HEK293 (cell line): Measurements from ENCODE around the gene SLC38A7.

Source experiments
- PATZ1 ChIP-seq: fragments of 450-650 bp; formaldehyde crosslinking; IDR thresholded peaks from 2 replicates; pipeline ENCODE4 v1.5.1; 2016; ENCODE audit warnings: missing biosample characterization, missing genetic modification characterization
- SP3 ChIP-seq: fragments of 450-650 bp; formaldehyde crosslinking; IDR thresholded peaks from 2 replicates; pipeline ENCODE4 v1.5.1; 2016; ENCODE audit warnings: missing biosample characterization, missing genetic modification characterization
- WT1 ChIP-seq: fragments of 450-650 bp; formaldehyde crosslinking; IDR thresholded peaks from 2 replicates; pipeline ENCODE4 v1.5.1; 2016; ENCODE audit warnings: missing biosample characterization, missing genetic modification characterization
- ZBTB17 ChIP-seq: fragments of 450-650 bp; formaldehyde crosslinking; IDR thresholded peaks from 2 replicates; pipeline ENCODE4 v1.5.1; 2016; ENCODE audit warnings: missing biosample characterization, missing genetic modification characterization
- ZBTB6 ChIP-seq: fragments of 450-650 bp; formaldehyde crosslinking; IDR thresholded peaks from 2 replicates; pipeline ENCODE4 v1.5.1; 2017; ENCODE audit warnings: missing biosample characterization, missing genetic modification characterization
- ZBTB8A ChIP-seq: fragments of 450-650 bp; formaldehyde crosslinking; IDR thresholded peaks from 2 replicates; pipeline ENCODE4 v1.5.1; 2016; ENCODE audit warnings: missing biosample characterization, missing genetic modification characterization
- ZFP3 ChIP-seq: fragments of 450-650 bp; formaldehyde crosslinking; IDR thresholded peaks from 2 replicates; pipeline ENCODE4 v1.5.1; 2016; ENCODE audit warnings: low read depth, missing biosample characterization, missing genetic modification characterization
- ZFP37 ChIP-seq: fragments of 450-650 bp; formaldehyde crosslinking; IDR thresholded peaks from 2 replicates; pipeline ENCODE4 v1.5.1; 2016; ENCODE audit warnings: missing biosample characterization, missing genetic modification characterization
- ZNF10 ChIP-seq: fragments of 450-650 bp; formaldehyde crosslinking; IDR thresholded peaks from 2 replicates; pipeline ENCODE4 v1.5.1; 2017; ENCODE audit warnings: missing biosample characterization, missing genetic modification characterization
- ZNF133 ChIP-seq: fragments of 450-650 bp; formaldehyde crosslinking; IDR thresholded peaks from 2 replicates; pipeline ENCODE4 v1.5.1; 2016; ENCODE audit warnings: missing biosample characterization, missing genetic modification characterization
- ZNF174 ChIP-seq: fragments of 450-650 bp; formaldehyde crosslinking; IDR thresholded peaks from 2 replicates; pipeline ENCODE4 v1.5.0; 2017; ENCODE audit warnings: missing biosample characterization, mild to moderate bottlenecking, missing genetic modification characterization
- ZNF248 ChIP-seq: fragments of 450-650 bp; formaldehyde crosslinking; IDR thresholded peaks from 2 replicates; pipeline ENCODE4 v1.5.1; 2017; ENCODE audit warnings: missing biosample characterization, missing genetic modification characterization
- ZNF280D ChIP-seq: fragments of 450-650 bp; formaldehyde crosslinking; IDR thresholded peaks from 2 replicates; pipeline ENCODE4 v1.5.1; 2016; ENCODE audit warnings: missing biosample characterization, missing genetic modification characterization
- ZNF404 ChIP-seq: fragments of 450-650 bp; formaldehyde crosslinking; IDR thresholded peaks from 2 replicates; pipeline ENCODE4 v1.5.1; 2017; ENCODE audit warnings: missing biosample characterization, missing genetic modification characterization
- ZNF433 ChIP-seq: fragments of 450-650 bp; formaldehyde crosslinking; IDR thresholded peaks from 2 replicates; pipeline ENCODE4 v1.5.1; 2016; ENCODE audit warnings: missing biosample characterization, missing genetic modification characterization, low read depth
- ZNF510 ChIP-seq: fragments of 450-650 bp; formaldehyde crosslinking; IDR thresholded peaks from 2 replicates; pipeline ENCODE4 v1.5.1; 2018; ENCODE audit warnings: mild to moderate bottlenecking, missing genetic modification characterization, missing biosample characterization; ENCODE audit not compliant: insufficient replicate concordance
- ZNF521 ChIP-seq: fragments of 450-650 bp; formaldehyde crosslinking; IDR thresholded peaks from 2 replicates; pipeline ENCODE4 v1.5.1; 2017; ENCODE audit warnings: missing biosample characterization, mild to moderate bottlenecking, missing genetic modification characterization
- ZNF600 ChIP-seq: fragments of 450-650 bp; formaldehyde crosslinking; IDR thresholded peaks from 2 replicates; pipeline ENCODE4 v1.5.1; 2016; ENCODE audit warnings: missing biosample characterization, missing genetic modification characterization
- ZNF664 ChIP-seq: fragments of 450-650 bp; formaldehyde crosslinking; IDR thresholded peaks from 2 replicates; pipeline ENCODE4 v1.5.1; 2016; ENCODE audit warnings: missing biosample characterization, missing genetic modification characterization
- ZNF692 ChIP-seq: fragments of 450-650 bp; formaldehyde crosslinking; IDR thresholded peaks from 2 replicates; pipeline ENCODE4 v1.5.1; 2016; ENCODE audit warnings: missing biosample characterization, missing genetic modification characterization
- ZNF701 ChIP-seq: fragments of 450-650 bp; formaldehyde crosslinking; IDR thresholded peaks from 2 replicates; pipeline ENCODE4 v1.5.1; 2016; ENCODE audit warnings: missing biosample characterization, missing genetic modification characterization
- ZNF777 ChIP-seq: fragments of 450-650 bp; formaldehyde crosslinking; IDR thresholded peaks from 2 replicates; pipeline ENCODE4 v1.5.1; 2017; ENCODE audit warnings: missing biosample characterization, missing genetic modification characterization, borderline replicate concordance
- ZSCAN30 ChIP-seq: fragments of 450-650 bp; IDR thresholded peaks from 2 replicates; pipeline ENCODE4 v1.5.1; 2018; ENCODE audit warnings: missing biosample characterization, mild to moderate bottlenecking, missing genetic modification characterization, moderate library complexity
- TF ChIP-seq, protein P1 (sequence below): fragments of 450-650 bp; formaldehyde crosslinking; IDR thresholded peaks from 2 replicates; pipeline ENCODE4 v1.5.1; 2017; ENCODE audit warnings: missing biosample characterization, missing genetic modification characterization
- TF ChIP-seq, protein P2 (sequence below): fragments of 450-650 bp; formaldehyde crosslinking; IDR thresholded peaks from 2 replicates; pipeline ENCODE4 v1.5.1; 2017; ENCODE audit warnings: missing biosample characterization, missing genetic modification characterization
- TF ChIP-seq, protein P3 (sequence below): fragments of 450-650 bp; formaldehyde crosslinking; IDR thresholded peaks from 2 replicates; pipeline ENCODE4 v1.5.1; 2017; ENCODE audit warnings: missing biosample characterization, mild to moderate bottlenecking, missing genetic modification characterization, moderate library complexity

Gene SLC38A7

GRCh38 chr16:58629733-58630640 lies 54.6 kb downstream of the SLC38A7 start, which contains the start of gene CNOT1 (continued):
- TF ChIP-seq WT1 (tag by site-specific recombination) (no peak), ZNF404 (tag by site-specific recombination) (no peak), ZNF701 (no peak), ZFP37 (tag by site-specific recombination) (no peak), ZSCAN30 (tag by site-specific recombination) (no peak), ZNF433 (tag by site-specific recombination) (no peak), ZNF600 (tag by site-specific recombination) (peak; percentile 40; the same call in 1 of the 2 replicates), ZNF280D (no peak), ZNF174 (tag by site-specific recombination) (no peak), ZBTB8A (tag by site-specific recombination) (0 out of 2 replicates have a peak, but pooled peaks have one; percentile 37), ZFP3 (no peak), ZNF248 (no peak), ZNF777 (tag by site-specific recombination) (no peak; the same call in 1 of the 2 replicates), ZBTB17 (tag by site-specific recombination) (peak; percentile 98), ZNF692 (tag by site-specific recombination) (peak; percentile 83), SP3 (tag by site-specific recombination) (peak; percentile 79), ZNF10 (tag by site-specific recombination) (0 out of 2 replicates have a peak, but pooled peaks have one; percentile 42), ZBTB6 (tag by site-specific recombination) (no peak), PATZ1 (tag by site-specific recombination) (peak; percentile 89), ZNF133 (tag by site-specific recombination) (no peak), ZNF510 (no peak), ZNF521 (no peak), ZNF664 (tag by site-specific recombination) (no peak)
- TF ChIP-seq, protein P1, sequence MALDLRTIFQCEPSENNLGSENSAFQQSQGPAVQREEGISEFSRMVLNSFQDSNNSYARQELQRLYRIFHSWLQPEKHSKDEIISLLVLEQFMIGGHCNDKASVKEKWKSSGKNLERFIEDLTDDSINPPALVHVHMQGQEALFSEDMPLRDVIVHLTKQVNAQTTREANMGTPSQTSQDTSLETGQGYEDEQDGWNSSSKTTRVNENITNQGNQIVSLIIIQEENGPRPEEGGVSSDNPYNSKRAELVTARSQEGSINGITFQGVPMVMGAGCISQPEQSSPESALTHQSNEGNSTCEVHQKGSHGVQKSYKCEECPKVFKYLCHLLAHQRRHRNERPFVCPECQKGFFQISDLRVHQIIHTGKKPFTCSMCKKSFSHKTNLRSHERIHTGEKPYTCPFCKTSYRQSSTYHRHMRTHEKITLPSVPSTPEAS = no peak
- TF ChIP-seq, protein P2, sequence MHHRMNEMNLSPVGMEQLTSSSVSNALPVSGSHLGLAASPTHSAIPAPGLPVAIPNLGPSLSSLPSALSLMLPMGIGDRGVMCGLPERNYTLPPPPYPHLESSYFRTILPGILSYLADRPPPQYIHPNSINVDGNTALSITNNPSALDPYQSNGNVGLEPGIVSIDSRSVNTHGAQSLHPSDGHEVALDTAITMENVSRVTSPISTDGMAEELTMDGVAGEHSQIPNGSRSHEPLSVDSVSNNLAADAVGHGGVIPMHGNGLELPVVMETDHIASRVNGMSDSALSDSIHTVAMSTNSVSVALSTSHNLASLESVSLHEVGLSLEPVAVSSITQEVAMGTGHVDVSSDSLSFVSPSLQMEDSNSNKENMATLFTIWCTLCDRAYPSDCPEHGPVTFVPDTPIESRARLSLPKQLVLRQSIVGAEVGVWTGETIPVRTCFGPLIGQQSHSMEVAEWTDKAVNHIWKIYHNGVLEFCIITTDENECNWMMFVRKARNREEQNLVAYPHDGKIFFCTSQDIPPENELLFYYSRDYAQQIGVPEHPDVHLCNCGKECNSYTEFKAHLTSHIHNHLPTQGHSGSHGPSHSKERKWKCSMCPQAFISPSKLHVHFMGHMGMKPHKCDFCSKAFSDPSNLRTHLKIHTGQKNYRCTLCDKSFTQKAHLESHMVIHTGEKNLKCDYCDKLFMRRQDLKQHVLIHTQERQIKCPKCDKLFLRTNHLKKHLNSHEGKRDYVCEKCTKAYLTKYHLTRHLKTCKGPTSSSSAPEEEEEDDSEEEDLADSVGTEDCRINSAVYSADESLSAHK (tag by site-specific recombination) = peak; percentile 17; the same call in 1 of the 2 replicates
- TF ChIP-seq, protein P3, sequence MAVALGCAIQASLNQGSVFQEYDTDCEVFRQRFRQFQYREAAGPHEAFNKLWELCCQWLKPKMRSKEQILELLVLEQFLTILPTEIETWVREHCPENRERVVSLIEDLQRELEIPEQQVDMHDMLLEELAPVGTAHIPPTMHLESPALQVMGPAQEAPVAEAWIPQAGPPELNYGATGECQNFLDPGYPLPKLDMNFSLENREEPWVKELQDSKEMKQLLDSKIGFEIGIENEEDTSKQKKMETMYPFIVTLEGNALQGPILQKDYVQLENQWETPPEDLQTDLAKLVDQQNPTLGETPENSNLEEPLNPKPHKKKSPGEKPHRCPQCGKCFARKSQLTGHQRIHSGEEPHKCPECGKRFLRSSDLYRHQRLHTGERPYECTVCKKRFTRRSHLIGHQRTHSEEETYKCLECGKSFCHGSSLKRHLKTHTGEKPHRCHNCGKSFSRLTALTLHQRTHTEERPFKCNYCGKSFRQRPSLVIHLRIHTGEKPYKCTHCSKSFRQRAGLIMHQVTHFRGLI (tag by site-specific recombination) = peak; percentile 78
